Bronchial epithelial cell (primary cell): ENCODE measurements around the gene OSCP1. TPM values are rescaled to one million over a fixed set of nuclear protein-coding genes. Genes with fewer than 3 reads are reported as not detected.

Source experiments
- DNase-seq: peaks from one replicate; pipeline ENCODE4 v3.0.0-alpha.2; 2010; ENCODE audit warnings: low read depth
- FAIRE-seq: peaks from 2 replicates; lab custom pipeline; 2011; peaks lifted over from hg19 to GRCh38; lab: Jason Lieb, UNC
- H3K27me3 ChIP-seq: 2 replicates; pipeline ENCODE4 v1.5.1; 2011; ENCODE audit warnings: low read length; ENCODE audit not compliant: control insufficient read depth, insufficient read depth
- H3K36me3 ChIP-seq: 2 replicates; pipeline ENCODE4 v1.5.1; 2011; ENCODE audit warnings: low read length; ENCODE audit not compliant: control insufficient read depth, insufficient read depth
- H3K4me3 ChIP-seq: 2 replicates; pipeline ENCODE4 v1.5.1; 2011; ENCODE audit warnings: mild to moderate bottlenecking, low read depth, low read length, control low read depth
- CTCF ChIP-seq: IDR thresholded peaks from 2 replicates; pipeline ENCODE4 v1.5.1; 2011; ENCODE audit warnings: mild to moderate bottlenecking, moderate library complexity, low read length, control low read depth, inconsistent platforms; ENCODE audit not compliant: insufficient read depth, severe bottlenecking
- total RNA-seq: library from RNA; depleted of rRNA; stranded (reverse); fragments of >200 nt; gene quantifications from 2 replicates; pipeline ENCODE4 v1.2.1, GENCODE V29; 2014

OSCP1 gene
- total RNA-seq, 1 donor from 2014 or later = 3.7 TPM

- TF ChIP-seq CTCF = no peak
- peaks cover 10% of the 10 kb centered on the region for H3K36me3 ChIP-seq
- FAIRE-seq (no peak), DNase-seq (peak; percentile 84)
- H3K27me3 ChIP-seq = no peaks in the 10 kb centered on the region
- H3K4me3 ChIP-seq = peak within 1 kb of the TSS; percentile 56
Measured at GRCh38 chr1:36463803-36464604, 13.8 kb upstream of the OSCP1 start, which contains the start of gene MRPS15. Gene MRPS15 (minus strand): TSS chr1:36464384. CDS start chr1:36464275, 109 bp downstream.

- FAIRE-seq = no peak
Measured at GRCh38 chr1:36463463-36463802, 13.2 kb upstream of the OSCP1 start.

GRCh38 chr1:36458910-36459309 is 8.7 kb upstream of the OSCP1 start:
- no peak overlapping the region for H3K4me3 ChIP-seq
- no peaks in the 10 kb centered on the region for H3K27me3 ChIP-seq
- FAIRE-seq (no peak), DNase-seq (no peak)
- no peak for TF ChIP-seq CTCF
- peaks cover 21% of the 10 kb centered on the region for H3K36me3 ChIP-seq

More at GRCh38 chr1:36463463-36463802, 13.2 kb upstream of the OSCP1 start:
- DNase-seq = no peak
- H3K27me3 ChIP-seq = no peaks in the 10 kb centered on the region
- TF ChIP-seq CTCF = no peak
- H3K4me3 ChIP-seq = peak overlapping the region; percentile 56
- peaks cover 10% of the 10 kb centered on the region for H3K36me3 ChIP-seq

- Histone ChIP-seq H3K27me3 (no peaks in the 10 kb centered on the region), H3K36me3 (peaks cover 21% of the 10 kb centered on the region), H3K4me3 (no peak overlapping the region)
- TF ChIP-seq CTCF = no peak
- peak; percentile 18 for FAIRE-seq
- no peak for DNase-seq
Measured at GRCh38 chr1:36457691-36458090, 7.4 kb upstream of the OSCP1 start.

GRCh38 chr1:36456391-36456928 is 6.2 kb upstream of the OSCP1 start:
- FAIRE-seq (no peak), DNase-seq (no peak)
- Histone ChIP-seq H3K36me3 (peaks cover 17% of the 10 kb centered on the region), H3K27me3 (no peaks in the 10 kb centered on the region), H3K4me3 (no peak overlapping the region)
- no peak for TF ChIP-seq CTCF
